OCI-LY7 (cell line): Measurements from ENCODE around the gene RNF41. TPM values are rescaled to one million over a fixed set of nuclear protein-coding genes. Genes with fewer than 3 reads are reported as not detected.

Source experiments
- BruUV-seq: library from RNA; stranded (reverse); fragments of 400-500 nt; replicated peaks from 2 replicates; lab custom pipeline; 2021; lab: Mats Ljungman, UMichigan
- CTCF ChIA-PET: fragments of 300-600 bp; sonication (Branson Sonifier 250); formaldehyde crosslinking; loops from one replicate; lab custom pipeline; 2022; ENCODE audit warnings: antibody characterized with exemption; ENCODE audit not compliant: unreplicated experiment; lab: Charles Lee
- POLR2A ChIA-PET: fragments of 300-600 bp; sonication (Branson Sonifier 250); formaldehyde crosslinking; loops from one replicate; lab custom pipeline; 2022; ENCODE audit warnings: antibody characterized with exemption; lab: Charles Lee
- DNase-seq: peaks from one replicate; pipeline ENCODE4 v3.0.0-alpha.2; 2015; ENCODE audit warnings: low spot score
- H2AFZ ChIP-seq: fragments of 200-600 bp; sonication (generic), shearing (Covaris generic); 2 replicates; pipeline ENCODE4 v1.6.1; 2014; ENCODE audit warnings: mild to moderate bottlenecking, antibody characterized with exemption, low read length, moderate library complexity
- H3K27ac ChIP-seq: fragments of 200-600 bp; sonication (generic); 2 replicates; pipeline ENCODE4 v1.5.1; 2014; ENCODE audit warnings: mixed run types, low read depth, mild to moderate bottlenecking, moderate library complexity, low read length, inconsistent platforms; ENCODE audit not compliant: poor library complexity, severe bottlenecking
- H3K36me3 ChIP-seq: fragments of 200-600 bp; sonication (generic); 2 replicates; pipeline ENCODE4 v1.6.1; 2014; ENCODE audit warnings: mild to moderate bottlenecking, antibody characterized with exemption, low read length, moderate library complexity, mixed read lengths; ENCODE audit not compliant: insufficient read depth
- H3K4me1 ChIP-seq: fragments of 200-600 bp; sonication (generic); 2 replicates; pipeline ENCODE4 v1.5.1; 2014; ENCODE audit warnings: mild to moderate bottlenecking, low read length; ENCODE audit not compliant: insufficient read depth, poor library complexity, severe bottlenecking
- H3K4me2 ChIP-seq: fragments of 200-600 bp; sonication (generic); 2 replicates; pipeline ENCODE4 v1.6.1; 2014; ENCODE audit warnings: mild to moderate bottlenecking, low read length
- H3K4me3 ChIP-seq: fragments of 200-600 bp; sonication (generic); 2 replicates; pipeline ENCODE4 v1.5.1; 2014; ENCODE audit warnings: mild to moderate bottlenecking, low read depth, low read length; ENCODE audit not compliant: poor library complexity, severe bottlenecking
- H3K79me2 ChIP-seq: fragments of 200-600 bp; sonication (generic); 2 replicates; pipeline ENCODE4 v1.6.1; 2016; ENCODE audit warnings: low read depth, mild to moderate bottlenecking, low read length, moderate library complexity, mixed read lengths; ENCODE audit not compliant: insufficient read depth
- H3K9me2 ChIP-seq: fragments of 200-600 bp; sonication (generic); 2 replicates; pipeline ENCODE4 v1.6.1; 2016; ENCODE audit warnings: mild to moderate bottlenecking, low read length, mixed read lengths; ENCODE audit not compliant: insufficient read depth
- H3K9me3 ChIP-seq: fragments of 200-600 bp; sonication (generic); 2 replicates; pipeline ENCODE4 v1.6.1; 2014; ENCODE audit warnings: mild to moderate bottlenecking, mixed run types, low read length, mixed read lengths
- H4K20me1 ChIP-seq: fragments of 200-600 bp; sonication (generic); 2 replicates; pipeline ENCODE4 v1.6.1; 2014; ENCODE audit warnings: mild to moderate bottlenecking, antibody characterized with exemption, low read length, moderate library complexity, mixed read lengths; ENCODE audit not compliant: insufficient read depth
- CTCF ChIP-seq: fragments of 200-600 bp; sonication (generic); conservative IDR thresholded peaks from 2 replicates; pipeline ENCODE4 v1.5.1; 2014; ENCODE audit warnings: mild to moderate bottlenecking, antibody characterized with exemption, low read length, moderate library complexity, mixed read lengths
- EZH2phosphoT487 ChIP-seq: fragments of 200-600 bp; sonication (generic); IDR thresholded peaks from 2 replicates; pipeline ENCODE4 v1.6.1; 2018; ENCODE audit warnings: low read depth, borderline replicate concordance, mild to moderate bottlenecking, mixed run types, antibody characterized with exemption, low read length, moderate library complexity, mixed read lengths
- intact Hi-C: fragments of 100-400 bp; cut with micrococcal nuclease; formaldehyde crosslinking; loops from one replicate; pipeline ENCODE4 v1.10.0; 2022; ENCODE audit not compliant: unreplicated experiment
- total RNA-seq, 2 experiments: library from RNA; depleted of rRNA in 1 of 2; stranded (reverse); fragments of >200 nt in 1 of 2; shearing (Covaris generic) in 1 of 2; gene quantifications; 2 replicates each; pipeline ENCODE4 v1.2.3, GENCODE V29; 2014 to 2022

RNF41 gene
- total RNA-seq, 2 experiments from 2014 or later: 43.7 to 76.1 TPM

GRCh38 chr12:56155256-56155845 lies 66.4 kb downstream of the RNF41 start:
- no peak overlapping the region for H3K27ac ChIP-seq
- BruUV-seq: no TSS peak
- H3K79me2 ChIP-seq: peaks cover 33% of the 10 kb centered on the region
- peaks cover 26% of the 10 kb centered on the region for H3K36me3 ChIP-seq
- peaks cover 48% of the 10 kb centered on the region for H3K4me1 ChIP-seq
- H4K20me1 ChIP-seq: peaks cover 9% of the 10 kb centered on the region; the same call in 1 of the 2 replicates
- H3K4me2 ChIP-seq: no peak overlapping the region
- H3K4me3 ChIP-seq: no peak overlapping the region
- no peak for DNase-seq
- no peaks in the 10 kb centered on the region for H3K9me3 ChIP-seq
- no peak overlapping the region for H2AFZ ChIP-seq
- ChIA-PET CTCF (no interaction called here), POLR2A (no interaction called here)
- no peak for TF ChIP-seq EZH2phosphoT487
- TF ChIP-seq CTCF: no peak
- intact Hi-C loops: no loop called here
- no peaks in the 10 kb centered on the region for H3K9me2 ChIP-seq

DNA sequence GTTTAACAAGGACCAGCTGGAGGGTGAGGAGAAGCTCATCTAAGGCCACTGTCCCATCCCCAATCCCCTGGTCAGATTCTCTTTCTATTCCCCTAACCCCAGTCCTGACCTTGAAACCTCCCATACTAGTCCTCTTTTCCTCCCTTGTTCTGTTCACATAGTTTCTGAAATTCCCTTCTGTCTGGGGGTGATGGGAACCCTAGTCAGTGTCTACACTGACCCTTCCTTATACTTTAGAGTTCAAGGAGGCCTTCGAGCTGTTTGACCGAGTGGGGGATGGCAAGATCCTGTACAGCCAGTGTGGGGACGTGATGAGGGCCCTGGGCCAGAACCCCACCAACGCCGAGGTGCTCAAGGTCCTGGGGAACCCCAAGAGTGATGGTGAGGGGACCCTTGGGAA lies 66.9 kb downstream of the RNF41 start:
- intact Hi-C loops: no loop called here

More for the DNA sequence above, 66.9 kb downstream of the RNF41 start:
- Histone ChIP-seq H3K27ac (no peak overlapping the region), H3K4me1 (peaks cover 43% of the 10 kb centered on the region), H4K20me1 (peaks cover 3% of the 10 kb centered on the region; the same call in 1 of the 2 replicates), H3K9me2 (no peaks in the 10 kb centered on the region), H3K36me3 (peaks cover 21% of the 10 kb centered on the region), H3K4me3 (no peak overlapping the region), H2AFZ (no peak overlapping the region), H3K4me2 (0 out of 2 replicates have a peak overlapping the region, but pooled peaks have one; percentile 95), H3K9me3 (no peaks in the 10 kb centered on the region), H3K79me2 (peaks cover 28% of the 10 kb centered on the region)
- no TSS peak for BruUV-seq
- ChIA-PET CTCF (no interaction called here), POLR2A (interaction anchor here (0.5 to 1.4 kb wide), 3 partner anchors 27 to 413 kb away, joined by 3 to 4 read pairs (median 3); partner anchors contain the start of gene ESYT1)
- TF ChIP-seq CTCF: no peak
- no peak for TF ChIP-seq EZH2phosphoT487
- no peak for DNase-seq
